HUDEP-2 (cell line): Measurements from ENCODE around the gene TBC1D1.
A peak's percentile ranks its signal among the peaks of the same experiment; 100 is the strongest.
"Not testable (repeated sequence)": the region's sequence is repeated elsewhere in the genome, so short reads cannot be mapped to it uniquely, and the experiment has no call there.

Experiments
- DNase-seq, 76 experiments: peaks; one replicate each; lab custom pipeline; 2025; ENCODE audit not compliant: unreplicated experiment in 76 of 76; lab: John Stamatoyannopoulos, UW

TBC1D1 gene

GRCh38 chr4:37917388-37917787 is 26.5 kb downstream of the TBC1D1 start:
- DNase-seq = no peak

- no peak for DNase-seq
Observed at GRCh38 chr4:37918653-37919052, 27.8 kb downstream of the TBC1D1 start.

GRCh38 chr4:37922328-37922727 is 31.4 kb downstream of the TBC1D1 start:
- DNase-seq = peak in 21 of 76 experiments; percentile 1 to 42 (median 11)

- DNase-seq = not testable (repeated sequence)
Observed at GRCh38 chr4:37923089-37923488, 32.2 kb downstream of the TBC1D1 start.

- no peak for DNase-seq
Observed at GRCh38 chr4:37924946-37925345, 34.1 kb downstream of the TBC1D1 start.

GRCh38 chr4:37927434-37927833 is 36.5 kb downstream of the TBC1D1 start:
- DNase-seq = no peak

GRCh38 chr4:37928426-37929416 is 37.8 kb downstream of the TBC1D1 start:
- no peak for DNase-seq

GRCh38 chr4:37934096-37934495 is 43.2 kb downstream of the TBC1D1 start:
- no peak for DNase-seq

GRCh38 chr4:37934609-37935008 is 43.7 kb downstream of the TBC1D1 start:
- no peak for DNase-seq

- DNase-seq = no peak
Observed at GRCh38 chr4:37935026-37935425, 44.1 kb downstream of the TBC1D1 start.

GRCh38 chr4:37936889-37937498 is 46.1 kb downstream of the TBC1D1 start:
- DNase-seq = no peak

- DNase-seq = no peak
Observed at GRCh38 chr4:37938208-37938607, 47.3 kb downstream of the TBC1D1 start.

- DNase-seq = no peak
Observed at GRCh38 chr4:37946503-37947179, 55.8 kb downstream of the TBC1D1 start.

GRCh38 chr4:37948542-37948941 is 57.7 kb downstream of the TBC1D1 start:
- DNase-seq = no peak

GRCh38 chr4:37949636-37950426 is 58.9 kb downstream of the TBC1D1 start:
- no peak for DNase-seq

GRCh38 chr4:37951461-37952352 is 60.8 kb downstream of the TBC1D1 start:
- no peak for DNase-seq

- DNase-seq = no peak
Observed at GRCh38 chr4:37953156-37953555, 62.3 kb downstream of the TBC1D1 start.

- no peak for DNase-seq
Observed at GRCh38 chr4:37953620-37954293, 62.9 kb downstream of the TBC1D1 start.

GRCh38 chr4:37956941-37957340 is 66.1 kb downstream of the TBC1D1 start:
- no peak for DNase-seq
